T-helper 1 cell treated with Interleukin-12 subunit alpha and Interleukin-12 subunit beta and Interleukin-4 antibody, amounts not matched to agents 30 ng/mL and 1 ng/mL, for 36 hours (primary cell): ENCODE measurements around the gene MRPL46. TPM values are rescaled to one million over a fixed set of nuclear protein-coding genes. Genes with fewer than 3 reads are reported as not detected.
"Not testable (repeated sequence)": the region's sequence is repeated elsewhere in the genome, so short reads cannot be mapped to it uniquely, and the experiment has no call there.

Source experiments
- intact Hi-C: fragments of 100-400 bp; cut with micrococcal nuclease; formaldehyde crosslinking; loops from one replicate; pipeline ENCODE4 v1.15.1; 2024
- total RNA-seq: library from RNA; stranded (reverse); gene quantifications from 2 replicates; pipeline ENCODE4 v1.2.3, GENCODE V29; 2022

The MRPL46 gene
- total RNA-seq, 1 donor from 2014 or later = 32.4 TPM

DNA sequence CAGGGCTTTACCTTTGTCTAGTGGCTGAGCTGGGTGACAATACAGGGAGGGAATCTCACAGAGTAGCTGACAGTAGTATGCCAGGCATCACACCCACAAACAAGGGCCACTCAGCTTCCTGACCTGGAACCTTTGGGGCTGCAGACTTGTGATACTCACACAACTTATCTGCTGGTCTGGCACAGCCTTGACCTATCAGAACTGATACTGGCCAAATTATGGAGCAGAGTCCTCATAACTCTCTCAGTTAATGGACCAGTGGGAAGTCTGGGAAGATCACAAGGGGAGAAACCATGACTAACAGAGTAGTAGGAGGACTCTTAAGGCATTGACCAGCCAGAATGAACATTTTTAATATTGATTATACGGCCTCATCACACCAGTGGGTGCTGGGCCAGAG, 19.4 kb downstream of the MRPL46 start:
- intact Hi-C loops = no loop called here

DNA sequence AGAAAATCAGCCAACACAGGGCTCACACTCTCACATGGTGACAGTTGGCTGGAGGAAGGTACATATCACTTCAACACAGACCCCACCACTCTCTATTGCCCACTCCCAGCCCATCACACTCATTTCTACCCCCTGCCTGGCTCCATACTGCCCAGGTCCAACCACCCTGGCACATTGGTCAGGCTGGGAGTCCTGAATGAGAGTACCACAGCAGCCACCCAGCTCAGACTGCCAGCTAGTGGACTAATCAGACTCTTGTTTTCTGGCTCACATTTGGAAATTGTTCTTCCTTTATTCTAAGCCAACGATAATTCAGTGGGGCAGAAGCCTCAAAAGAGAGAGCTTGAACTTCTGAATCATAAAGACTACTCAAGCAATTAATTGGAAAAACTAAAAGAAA, 20.0 kb downstream of the MRPL46 start:
- intact Hi-C loops = no loop called here

GRCh38 chr15:88441076-88441730, 26.0 kb downstream of the MRPL46 start:
- intact Hi-C loops = no loop called here

DNA sequence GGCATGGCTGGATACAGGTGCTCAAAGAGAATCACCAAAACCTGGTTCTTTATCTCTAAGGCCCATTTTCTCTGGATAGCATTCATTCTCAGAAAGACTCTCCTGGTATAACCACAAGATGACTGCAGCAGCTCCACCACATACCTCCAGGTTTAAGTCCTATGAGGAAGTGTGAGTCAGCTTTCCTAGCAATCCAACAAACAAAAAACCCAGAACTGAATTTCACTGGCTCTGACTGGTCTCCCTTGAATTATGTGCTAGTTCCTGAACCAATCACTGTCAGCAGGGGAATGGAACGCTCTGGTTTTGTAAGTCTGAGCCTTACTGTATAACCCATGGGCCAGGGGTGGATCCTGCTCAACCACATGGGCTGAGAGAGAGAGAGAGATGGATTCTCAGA, 27.2 kb downstream of the MRPL46 start:
- intact Hi-C loops = no loop called here

GRCh38 chr15:88438181-88438580, 29.0 kb downstream of the MRPL46 start:
- intact Hi-C loops = no loop called here

- intact Hi-C loops = not testable (repeated sequence)
These were observed 33.1 kb downstream of the MRPL46 start for GRCh38 chr15:88434106-88434505.

DNA sequence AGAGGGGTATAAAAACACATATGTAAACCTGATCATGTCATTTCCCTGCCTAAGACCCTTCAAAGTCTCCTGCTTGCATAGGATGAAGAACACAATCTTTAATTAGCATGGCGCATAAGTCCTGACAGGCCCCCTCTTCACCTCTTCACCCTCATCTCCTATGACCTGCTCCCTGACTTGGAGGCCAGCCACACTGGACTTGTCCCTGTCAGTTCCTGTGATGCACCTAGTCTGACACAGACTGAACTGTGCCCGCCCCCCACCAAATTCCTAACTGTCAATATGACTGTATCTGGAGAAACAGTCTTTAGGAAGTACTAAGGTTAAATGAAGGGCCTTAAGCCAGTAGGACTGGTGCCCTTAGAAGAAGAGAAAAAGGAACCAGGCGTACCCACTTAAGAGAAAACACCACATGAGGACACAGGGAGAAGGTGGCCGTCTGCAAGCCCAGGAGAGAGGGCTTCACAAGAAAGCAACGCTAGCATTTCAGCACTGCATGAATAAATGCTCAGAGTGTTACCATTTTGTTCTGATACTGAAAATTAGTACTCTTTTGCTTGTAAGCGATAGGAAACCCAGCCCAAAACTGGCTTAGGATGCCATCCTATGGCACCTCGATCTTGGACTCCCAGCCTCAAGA, 34.0 kb downstream of the MRPL46 start:
- intact Hi-C loops = no loop called here

DNA sequence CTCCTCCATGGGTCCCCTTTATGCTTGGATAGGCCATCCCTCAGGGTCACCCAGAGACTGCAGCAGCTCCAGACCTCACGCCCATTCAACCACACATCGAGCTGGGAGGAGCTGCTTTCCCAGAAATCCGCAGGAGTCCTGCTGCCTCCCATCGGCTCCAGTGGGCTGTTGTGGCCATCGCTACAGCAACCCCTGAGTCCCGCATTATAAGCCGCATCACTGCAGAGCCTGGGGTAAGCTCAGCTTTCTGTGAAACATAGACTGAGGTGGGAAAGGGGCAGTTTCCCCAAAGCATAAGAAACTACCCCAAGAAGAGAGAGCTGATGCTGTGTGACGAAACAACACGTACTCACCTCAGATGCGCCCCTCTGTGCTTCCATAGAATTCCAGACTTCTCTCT, 35.7 kb downstream of the MRPL46 start:
- intact Hi-C loops = no loop called here

DNA sequence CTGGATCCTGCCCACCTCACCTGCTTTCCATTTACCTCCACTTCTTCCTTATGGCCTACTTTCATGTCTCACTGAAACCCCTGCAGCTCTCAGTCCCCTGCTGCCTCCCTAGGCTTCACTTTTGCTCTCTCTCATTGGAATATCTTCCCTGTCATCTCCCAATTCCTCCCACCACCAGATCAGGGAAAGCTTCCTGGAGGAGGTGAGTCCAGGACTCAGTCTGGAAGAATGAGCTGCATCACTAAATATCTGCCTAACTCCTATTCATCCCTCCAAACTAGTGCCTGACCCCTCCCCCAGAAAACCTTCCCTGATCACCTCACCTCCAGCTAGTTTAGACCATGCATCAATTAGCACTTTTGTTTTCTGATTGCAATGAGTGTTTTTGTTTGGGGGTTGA, 37.1 kb downstream of the MRPL46 start:
- intact Hi-C loops = no loop called here

GRCh38 chr15:88428805-88429605, 38.2 kb downstream of the MRPL46 start:
- intact Hi-C loops = no loop called here

DNA sequence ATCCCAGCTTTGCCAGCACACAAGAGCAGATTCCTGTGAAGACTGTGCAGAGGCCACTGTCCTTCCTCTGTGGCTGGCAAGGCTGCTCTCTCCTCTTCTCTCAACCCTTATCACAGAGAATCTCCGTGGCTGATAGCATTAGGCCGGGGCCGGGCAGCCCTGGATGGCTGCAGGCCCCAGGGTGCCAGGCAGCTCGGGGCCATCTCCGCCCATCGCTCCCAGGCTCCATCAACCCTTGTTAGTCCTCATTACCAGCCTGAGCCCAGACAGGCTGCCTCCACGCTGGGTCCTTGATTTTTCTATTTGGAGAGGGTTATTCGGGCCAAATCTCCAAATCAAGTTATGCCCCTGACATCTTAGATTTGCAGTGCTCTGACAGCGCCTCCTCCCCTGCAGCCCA, 39.1 kb downstream of the MRPL46 start:
- intact Hi-C loops = no loop called here

GRCh38 chr15:88426304-88426703, 40.9 kb downstream of the MRPL46 start:
- intact Hi-C loops = no loop called here

GRCh38 chr15:88423331-88423730, 43.9 kb downstream of the MRPL46 start:
- intact Hi-C loops = no loop called here

DNA sequence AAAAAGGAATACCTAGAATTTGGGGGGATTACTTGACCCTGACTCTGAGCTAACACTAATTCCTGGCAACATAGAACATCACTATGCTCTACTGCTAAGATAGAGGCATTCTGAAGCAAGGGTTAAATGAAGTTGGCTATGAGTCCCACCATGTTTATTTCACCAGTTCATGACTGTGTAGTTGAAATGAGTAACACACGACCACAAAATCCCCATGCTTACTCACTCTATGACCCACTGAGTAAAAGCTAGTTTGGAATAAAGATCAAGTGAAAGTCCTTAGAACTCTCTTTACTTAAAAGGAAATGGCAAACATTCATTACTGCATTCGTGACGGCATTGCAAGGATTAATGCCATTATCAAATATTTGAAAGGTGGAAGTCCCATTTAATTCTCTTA, 47.4 kb downstream of the MRPL46 start:
- intact Hi-C loops = no loop called here

Other genes with a start within 250 kb of the MRPL46 start
- 0.37 and 0.51 TPM in 2 replicates for gene NTRK3, start 210.6 kb downstream of the MRPL46 start, total RNA-seq
- 61.5 and 63.5 TPM in 2 replicates for gene MRPS11, start 320 bp upstream of the MRPL46 start, total RNA-seq
- 3.1 and 3.3 TPM in 2 replicates for gene DET1, start 79.3 kb upstream of the MRPL46 start, total RNA-seq
- 58.2 and 59.1 TPM in 2 replicates for gene AEN, start 154.0 kb upstream of the MRPL46 start, total RNA-seq
- gene ISG20, start 171.6 kb upstream of the MRPL46 start, total RNA-seq = 122 and 123 TPM in 2 replicates